HepG2 (cell line): ENCODE data around the gene NACC2. TPM values are rescaled to one million over a fixed set of nuclear protein-coding genes. Genes with fewer than 3 reads are reported as not detected.

Source experiments
- ADNP ChIP-seq: sonication (generic); formaldehyde crosslinking; IDR thresholded peaks from 2 replicates; pipeline ENCODE4 v1.4.0; 2020; ENCODE audit warnings: missing genetic modification reagents
- CAMTA2 ChIP-seq: sonication (generic); formaldehyde crosslinking; IDR thresholded peaks from 2 replicates; pipeline ENCODE4 v1.4.0; 2020; ENCODE audit warnings: mild to moderate bottlenecking, missing genetic modification reagents, borderline replicate concordance
- ETV5 ChIP-seq: IDR thresholded peaks from 2 replicates; pipeline ENCODE4 v1.6.1; 2018; ENCODE audit warnings: missing biosample characterization, missing genetic modification reagents, inconsistent platforms, borderline replicate concordance
- KLF6 ChIP-seq: IDR thresholded peaks from 2 replicates; pipeline ENCODE4 v1.8.0; 2016; ENCODE audit warnings: missing biosample characterization, missing genetic modification reagents
- MYC ChIP-seq: sonication (generic); formaldehyde crosslinking; IDR thresholded peaks from 2 replicates; pipeline ENCODE4 v1.9.0; 2021; ENCODE audit warnings: missing genetic modification reagents, borderline replicate concordance
- NFATC3 ChIP-seq: sonication (generic); formaldehyde crosslinking; IDR thresholded peaks from 2 replicates; pipeline ENCODE4 v1.5.1; 2020; ENCODE audit warnings: mild to moderate bottlenecking, missing genetic modification reagents
- PITX1 ChIP-seq: sonication (generic); formaldehyde crosslinking; IDR thresholded peaks from 2 replicates; pipeline ENCODE4 v1.5.1; 2020; ENCODE audit warnings: mild to moderate bottlenecking, missing genetic modification reagents
- PLRG1 ChIP-seq: fragments of 450-650 bp; conservative IDR thresholded peaks from 2 replicates; pipeline ENCODE4 v1.6.1; 2016
- RAD21 ChIP-seq: fragments of 450-650 bp; formaldehyde crosslinking; IDR thresholded peaks from 2 replicates; pipeline ENCODE4 v1.5.0; 2020; ENCODE audit warnings: mild to moderate bottlenecking
- ZFP36 ChIP-seq: fragments of 150-350 bp; IDR thresholded peaks from 2 replicates; pipeline ENCODE4 v1.6.1; 2018; ENCODE audit warnings: borderline replicate concordance, low read length, low read depth; ENCODE audit not compliant: partially characterized antibody
- ZNF253 ChIP-seq: sonication (generic); formaldehyde crosslinking; IDR thresholded peaks from 2 replicates; pipeline ENCODE4 v1.8.0; 2022; ENCODE audit warnings: mild to moderate bottlenecking, missing genetic modification reagents, borderline replicate concordance
- ZNF383 ChIP-seq: sonication (generic); formaldehyde crosslinking; IDR thresholded peaks from 2 replicates; pipeline ENCODE4 v1.4.0; 2020; ENCODE audit warnings: missing genetic modification reagents, mild to moderate bottlenecking, borderline replicate concordance
- ZNF441 ChIP-seq: sonication (generic); formaldehyde crosslinking; IDR thresholded peaks from 2 replicates; pipeline ENCODE4 v1.7.0; 2021; ENCODE audit warnings: missing genetic modification reagents, borderline replicate concordance
- ZNF501 ChIP-seq: sonication (generic); formaldehyde crosslinking; IDR thresholded peaks from 2 replicates; pipeline ENCODE4 v1.5.1; 2020; ENCODE audit warnings: mild to moderate bottlenecking, moderate library complexity, missing genetic modification reagents
- ZNF569 ChIP-seq: sonication (generic); formaldehyde crosslinking; IDR thresholded peaks from 2 replicates; pipeline ENCODE4 v1.5.0; 2020; ENCODE audit warnings: mild to moderate bottlenecking, missing genetic modification reagents, moderate library complexity, borderline replicate concordance
- ZNF678 ChIP-seq: sonication (generic); formaldehyde crosslinking; IDR thresholded peaks from 2 replicates; pipeline ENCODE4 v1.4.0; 2020; ENCODE audit warnings: mild to moderate bottlenecking, missing genetic modification reagents
- polyA plus RNA-seq, 8 experiments: library from polyadenylated mRNA; depleted of rRNA in 3 of 8; stranded (reverse) in 7 of 8; unstranded in 1 of 8; fragments of >200 nt; fragmentation: Illumina TruSeq in 4 of 8; extraction: Trizol in 4 of 8; gene quantifications; 2 replicates each; pipeline versions ENCODE4 v1.2.1 to v1.2.3, GENCODE V29; 2011 to 2016; ENCODE audit warnings: low read depth in 4 of 8, missing spikeins in 1 of 8, mixed read lengths in 1 of 8; ENCODE audit not compliant: insufficient read depth in 1 of 8
- total RNA-seq, 5 experiments: library from RNA; depleted of rRNA; stranded (reverse); fragments of >200 nt; fragmentation: Illumina TruSeq; extraction: Trizol; gene quantifications; 2 replicates each; pipeline ENCODE4 v1.2.3, GENCODE V29; 2016; ENCODE audit warnings: low read depth in 1 of 5
- TF ChIP-seq, protein P1 (sequence below): sonication (generic); formaldehyde crosslinking; IDR thresholded peaks from 2 replicates; pipeline ENCODE4 v1.5.0; 2020; ENCODE audit warnings: mild to moderate bottlenecking, missing genetic modification reagents, borderline replicate concordance
- TF ChIP-seq, protein P2 (sequence below): sonication (generic); formaldehyde crosslinking; IDR thresholded peaks from 2 replicates; pipeline ENCODE4 v1.4.0; 2020; ENCODE audit warnings: missing genetic modification reagents

Gene NACC2
- total and polyA plus RNA-seq, 2 of the 13 experiments (the other 11 are each of a cell fraction or from before 2014, with no cell fraction given) = 5.9 to 12.3 TPM

DNA sequence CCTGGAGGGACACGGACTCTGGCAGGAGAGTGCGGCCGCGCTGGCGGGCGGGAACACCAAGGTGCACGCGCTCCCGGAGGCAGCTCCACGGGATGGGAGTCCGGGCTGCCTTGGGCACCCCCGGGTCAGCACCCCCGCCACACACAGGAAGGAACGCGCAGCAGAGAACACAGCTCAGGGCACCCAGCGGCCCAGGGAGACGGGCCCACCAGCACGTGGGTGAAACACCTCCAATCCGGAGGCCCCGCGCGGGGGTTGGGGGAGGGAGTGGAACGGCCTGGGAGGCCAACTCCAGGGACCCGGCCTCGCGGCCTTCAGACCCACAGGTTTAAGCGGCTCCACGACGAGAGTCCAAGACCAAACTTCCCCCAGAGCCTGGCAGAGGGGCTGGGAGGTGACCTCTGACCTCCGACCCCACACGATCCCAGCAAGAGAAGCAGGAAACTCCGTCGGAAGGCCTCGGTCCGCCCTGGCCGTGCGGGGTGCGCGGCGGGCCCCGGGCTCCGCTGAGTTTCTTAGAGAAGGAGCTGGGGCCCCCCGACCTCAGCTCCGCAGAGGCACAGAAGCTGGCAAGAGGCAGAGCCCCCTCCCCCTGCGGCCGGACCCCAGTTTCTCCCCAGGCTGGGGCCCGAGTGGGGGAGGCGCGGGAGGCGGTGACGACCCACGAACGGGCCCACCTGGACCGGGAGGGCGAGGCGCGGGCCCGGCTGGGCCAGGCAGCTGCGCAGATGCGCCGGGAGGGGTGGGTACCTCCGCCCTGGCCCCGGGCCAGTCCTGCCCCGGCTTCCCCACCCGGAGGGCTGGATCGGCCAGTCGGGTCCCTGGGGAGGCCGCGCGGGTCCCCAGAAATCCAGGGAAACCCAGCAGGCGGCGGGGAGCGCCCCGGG lies 851 bp downstream of the NACC2 start (continued):
- TF ChIP-seq CAMTA2 (CRISPR knock-in tag) (no peak), ZNF569 (no peak), ZNF501 (CRISPR knock-in tag) (0 out of 2 replicates have a peak, but pooled peaks have one; percentile 22), RAD21 (CRISPR knock-in tag) (peak; percentile 40), ZNF253 (CRISPR knock-in tag) (no peak), ZNF383 (CRISPR knock-in tag) (no peak), PITX1 (CRISPR knock-in tag) (no peak), ZFP36 (no peak), ETV5 (CRISPR knock-in tag) (peak; percentile 44; the same call in 1 of the 2 replicates), NFATC3 (no peak), KLF6 (CRISPR knock-in tag) (no peak), PLRG1 (no peak), ZNF441 (no peak), ZNF678 (CRISPR knock-in tag) (no peak), ADNP (CRISPR knock-in tag) (no peak), MYC (CRISPR knock-in tag) (peak; percentile 87)
- TF ChIP-seq, protein P1, sequence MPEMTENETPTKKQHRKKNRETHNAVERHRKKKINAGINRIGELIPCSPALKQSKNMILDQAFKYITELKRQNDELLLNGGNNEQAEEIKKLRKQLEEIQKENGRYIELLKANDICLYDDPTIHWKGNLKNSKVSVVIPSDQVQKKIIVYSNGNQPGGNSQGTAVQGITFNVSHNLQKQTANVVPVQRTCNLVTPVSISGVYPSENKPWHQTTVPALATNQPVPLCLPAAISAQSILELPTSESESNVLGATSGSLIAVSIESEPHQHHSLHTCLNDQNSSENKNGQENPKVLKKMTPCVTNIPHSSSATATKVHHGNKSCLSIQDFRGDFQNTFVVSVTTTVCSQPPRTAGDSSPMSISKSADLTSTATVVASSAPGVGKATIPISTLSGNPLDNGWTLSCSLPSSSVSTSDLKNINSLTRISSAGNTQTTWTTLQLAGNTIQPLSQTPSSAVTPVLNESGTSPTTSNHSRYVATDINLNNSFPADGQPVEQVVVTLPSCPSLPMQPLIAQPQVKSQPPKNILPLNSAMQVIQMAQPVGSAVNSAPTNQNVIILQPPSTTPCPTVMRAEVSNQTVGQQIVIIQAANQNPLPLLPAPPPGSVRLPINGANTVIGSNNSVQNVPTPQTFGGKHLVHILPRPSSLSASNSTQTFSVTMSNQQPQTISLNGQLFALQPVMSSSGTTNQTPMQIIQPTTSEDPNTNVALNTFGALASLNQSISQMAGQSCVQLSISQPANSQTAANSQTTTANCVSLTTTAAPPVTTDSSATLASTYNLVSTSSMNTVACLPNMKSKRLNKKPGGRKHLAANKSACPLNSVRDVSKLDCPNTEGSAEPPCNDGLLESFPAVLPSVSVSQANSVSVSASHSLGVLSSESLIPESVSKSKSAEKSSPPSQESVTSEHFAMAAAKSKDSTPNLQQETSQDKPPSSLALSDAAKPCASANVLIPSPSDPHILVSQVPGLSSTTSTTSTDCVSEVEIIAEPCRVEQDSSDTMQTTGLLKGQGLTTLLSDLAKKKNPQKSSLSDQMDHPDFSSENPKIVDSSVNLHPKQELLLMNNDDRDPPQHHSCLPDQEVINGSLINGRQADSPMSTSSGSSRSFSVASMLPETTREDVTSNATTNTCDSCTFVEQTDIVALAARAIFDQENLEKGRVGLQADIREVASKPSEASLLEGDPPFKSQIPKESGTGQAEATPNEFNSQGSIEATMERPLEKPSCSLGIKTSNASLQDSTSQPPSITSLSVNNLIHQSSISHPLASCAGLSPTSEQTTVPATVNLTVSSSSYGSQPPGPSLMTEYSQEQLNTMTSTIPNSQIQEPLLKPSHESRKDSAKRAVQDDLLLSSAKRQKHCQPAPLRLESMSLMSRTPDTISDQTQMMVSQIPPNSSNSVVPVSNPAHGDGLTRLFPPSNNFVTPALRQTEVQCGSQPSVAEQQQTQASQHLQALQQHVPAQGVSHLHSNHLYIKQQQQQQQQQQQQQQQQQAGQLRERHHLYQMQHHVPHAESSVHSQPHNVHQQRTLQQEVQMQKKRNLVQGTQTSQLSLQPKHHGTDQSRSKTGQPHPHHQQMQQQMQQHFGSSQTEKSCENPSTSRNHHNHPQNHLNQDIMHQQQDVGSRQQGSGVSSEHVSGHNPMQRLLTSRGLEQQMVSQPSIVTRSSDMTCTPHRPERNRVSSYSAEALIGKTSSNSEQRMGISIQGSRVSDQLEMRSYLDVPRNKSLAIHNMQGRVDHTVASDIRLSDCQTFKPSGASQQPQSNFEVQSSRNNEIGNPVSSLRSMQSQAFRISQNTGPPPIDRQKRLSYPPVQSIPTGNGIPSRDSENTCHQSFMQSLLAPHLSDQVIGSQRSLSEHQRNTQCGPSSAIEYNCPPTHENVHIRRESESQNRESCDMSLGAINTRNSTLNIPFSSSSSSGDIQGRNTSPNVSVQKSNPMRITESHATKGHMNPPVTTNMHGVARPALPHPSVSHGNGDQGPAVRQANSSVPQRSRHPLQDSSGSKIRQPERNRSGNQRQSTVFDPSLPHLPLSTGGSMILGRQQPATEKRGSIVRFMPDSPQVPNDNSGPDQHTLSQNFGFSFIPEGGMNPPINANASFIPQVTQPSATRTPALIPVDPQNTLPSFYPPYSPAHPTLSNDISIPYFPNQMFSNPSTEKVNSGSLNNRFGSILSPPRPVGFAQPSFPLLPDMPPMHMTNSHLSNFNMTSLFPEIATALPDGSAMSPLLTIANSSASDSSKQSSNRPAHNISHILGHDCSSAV (CRISPR knock-in tag) = no peak
- TF ChIP-seq, protein P2, sequence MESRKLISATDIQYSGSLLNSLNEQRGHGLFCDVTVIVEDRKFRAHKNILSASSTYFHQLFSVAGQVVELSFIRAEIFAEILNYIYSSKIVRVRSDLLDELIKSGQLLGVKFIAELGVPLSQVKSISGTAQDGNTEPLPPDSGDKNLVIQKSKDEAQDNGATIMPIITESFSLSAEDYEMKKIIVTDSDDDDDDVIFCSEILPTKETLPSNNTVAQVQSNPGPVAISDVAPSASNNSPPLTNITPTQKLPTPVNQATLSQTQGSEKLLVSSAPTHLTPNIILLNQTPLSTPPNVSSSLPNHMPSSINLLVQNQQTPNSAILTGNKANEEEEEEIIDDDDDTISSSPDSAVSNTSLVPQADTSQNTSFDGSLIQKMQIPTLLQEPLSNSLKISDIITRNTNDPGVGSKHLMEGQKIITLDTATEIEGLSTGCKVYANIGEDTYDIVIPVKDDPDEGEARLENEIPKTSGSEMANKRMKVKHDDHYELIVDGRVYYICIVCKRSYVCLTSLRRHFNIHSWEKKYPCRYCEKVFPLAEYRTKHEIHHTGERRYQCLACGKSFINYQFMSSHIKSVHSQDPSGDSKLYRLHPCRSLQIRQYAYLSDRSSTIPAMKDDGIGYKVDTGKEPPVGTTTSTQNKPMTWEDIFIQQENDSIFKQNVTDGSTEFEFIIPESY (CRISPR knock-in tag) = no peak
